Right lobe of liver (tissue), 4 donors: ENCODE data around the gene ANK2.

Source experiments
- POLR2A ChIP-seq: fragments of 450-650 bp; IDR thresholded peaks from one replicate; pipeline ENCODE4 v1.6.1; 2017; ENCODE audit warnings: antibody characterized with exemption, mild to moderate bottlenecking
- TF ChIP-seq, protein P1 (sequence below), 4 donors: fragments of 200-600 bp in 3 of 4; fragments of 450-650 bp in 1 of 4; IDR thresholded peaks; one replicate each; pipeline versions ENCODE4 v1.5.1 to v1.8.0; 2016 to 2022; ENCODE audit warnings: antibody characterized with exemption in 4 of 4, mild to moderate bottlenecking in 2 of 4
- donor health status: DM: no; HTN: no; CAD: no.
- donor health status: DM: no; HTN: no; CAD: no.
- donor health status: DM: no; HTN: yes; CAD: no.

DNA sequence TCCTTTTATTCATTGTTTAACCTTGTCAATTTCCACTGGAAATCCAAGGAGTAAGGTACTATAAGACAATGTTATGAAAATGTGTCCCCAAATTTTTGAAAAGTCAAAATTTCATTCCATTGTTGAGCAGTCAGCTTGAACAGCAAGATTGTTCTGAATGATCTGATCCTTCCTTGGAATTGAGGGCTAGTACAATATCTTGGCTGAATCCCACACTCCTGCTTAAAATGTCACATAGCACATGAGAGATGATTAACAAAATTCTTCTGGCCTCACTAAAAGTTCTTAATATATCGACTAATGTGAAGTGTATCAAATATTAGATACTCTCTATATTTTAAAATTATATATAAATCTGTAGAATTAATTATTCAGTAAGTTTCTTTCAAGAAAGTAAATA is 104.8 kb downstream of the ANK2 start:
- TF ChIP-seq, protein P1, sequence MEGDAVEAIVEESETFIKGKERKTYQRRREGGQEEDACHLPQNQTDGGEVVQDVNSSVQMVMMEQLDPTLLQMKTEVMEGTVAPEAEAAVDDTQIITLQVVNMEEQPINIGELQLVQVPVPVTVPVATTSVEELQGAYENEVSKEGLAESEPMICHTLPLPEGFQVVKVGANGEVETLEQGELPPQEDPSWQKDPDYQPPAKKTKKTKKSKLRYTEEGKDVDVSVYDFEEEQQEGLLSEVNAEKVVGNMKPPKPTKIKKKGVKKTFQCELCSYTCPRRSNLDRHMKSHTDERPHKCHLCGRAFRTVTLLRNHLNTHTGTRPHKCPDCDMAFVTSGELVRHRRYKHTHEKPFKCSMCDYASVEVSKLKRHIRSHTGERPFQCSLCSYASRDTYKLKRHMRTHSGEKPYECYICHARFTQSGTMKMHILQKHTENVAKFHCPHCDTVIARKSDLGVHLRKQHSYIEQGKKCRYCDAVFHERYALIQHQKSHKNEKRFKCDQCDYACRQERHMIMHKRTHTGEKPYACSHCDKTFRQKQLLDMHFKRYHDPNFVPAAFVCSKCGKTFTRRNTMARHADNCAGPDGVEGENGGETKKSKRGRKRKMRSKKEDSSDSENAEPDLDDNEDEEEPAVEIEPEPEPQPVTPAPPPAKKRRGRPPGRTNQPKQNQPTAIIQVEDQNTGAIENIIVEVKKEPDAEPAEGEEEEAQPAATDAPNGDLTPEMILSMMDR (IDR thresholded peaks at IDR 0.05), result no peak
- no peak for TF ChIP-seq POLR2A
